ENCODE measurements around the gene AKT1.

- TF ChIP-seq EZH2phosphoT487 (IDR thresholded peaks at IDR 0.05; ENCODE audit: unreplicated experiment) (no peak), CTCF (conservative IDR thresholded peaks at IDR 0.05; ENCODE audit: low read depth in 2 of 2) (no peak), REST (IDR thresholded peaks at IDR 0.05; ENCODE audit: unreplicated experiment) (no peak), EZH2 (IDR thresholded peaks at IDR 0.05; ENCODE audit: low read depth, unreplicated experiment) (no peak), POLR2AphosphoS5 (IDR thresholded peaks at IDR 0.05; ENCODE audit: low read depth) (no peak), CREB1 (CRISPR knock-in tag; IDR thresholded peaks at IDR 0.05; ENCODE audit: low read depth) (no peak), ETS1 (IDR thresholded peaks at IDR 0.05) (no peak)
Observed at GRCh38 chr14:104824353-104824997, 28.9 kb upstream of the AKT1 start.

Measured in GM23338 (cell line).